ENCODE results near the gene ANXA4.

Gene ANXA4

DNA sequence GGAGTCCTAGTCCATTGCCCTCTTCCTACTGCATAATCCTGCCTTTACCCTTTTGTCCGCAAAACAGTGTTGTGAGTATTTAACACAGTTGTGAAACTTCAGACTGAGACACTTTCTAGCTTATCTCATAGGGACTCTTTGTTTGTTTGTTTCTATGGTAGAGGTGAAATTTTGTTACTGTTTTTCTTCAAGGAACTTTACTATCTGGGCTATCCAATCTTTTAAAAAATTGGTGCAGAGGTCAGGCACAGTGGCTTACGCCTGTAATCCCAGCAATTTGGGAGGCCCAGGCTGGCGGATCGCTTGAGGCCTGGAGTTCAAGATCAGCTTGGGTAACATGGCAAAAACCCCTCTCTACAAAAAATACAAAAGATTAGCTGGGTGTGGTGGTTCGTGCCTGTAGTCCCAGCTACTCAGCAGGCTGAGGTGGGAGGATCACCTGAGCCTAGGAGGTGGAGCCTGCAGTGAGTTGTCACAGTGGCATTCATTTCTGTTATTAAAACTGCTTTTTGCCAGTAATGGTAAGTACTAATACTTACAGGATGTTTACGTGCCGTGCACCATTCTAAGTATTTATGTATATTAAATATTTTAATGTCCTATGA, 106.4 kb downstream of the ANXA4 start:
- Histone ChIP-seq H3K27me3 (ENCODE audit: control insufficient read depth, insufficient read depth, low read length) (no peaks in the 10 kb centered on the region), H3K36me3 (ENCODE audit: control insufficient read depth, insufficient read depth, low read length) (peaks cover 8% of the 10 kb centered on the region), H3K9me3 (ENCODE audit: control insufficient read depth, low read length) (no peaks in the 10 kb centered on the region), H3K9ac (ENCODE audit: low read length) (no peak overlapping the region), H3K4me3 (ENCODE audit: low read length) (no peak overlapping the region), H3K4me1 (ENCODE audit: control insufficient read depth, insufficient read depth, low read length) (no peaks in the 10 kb centered on the region)

DNA sequence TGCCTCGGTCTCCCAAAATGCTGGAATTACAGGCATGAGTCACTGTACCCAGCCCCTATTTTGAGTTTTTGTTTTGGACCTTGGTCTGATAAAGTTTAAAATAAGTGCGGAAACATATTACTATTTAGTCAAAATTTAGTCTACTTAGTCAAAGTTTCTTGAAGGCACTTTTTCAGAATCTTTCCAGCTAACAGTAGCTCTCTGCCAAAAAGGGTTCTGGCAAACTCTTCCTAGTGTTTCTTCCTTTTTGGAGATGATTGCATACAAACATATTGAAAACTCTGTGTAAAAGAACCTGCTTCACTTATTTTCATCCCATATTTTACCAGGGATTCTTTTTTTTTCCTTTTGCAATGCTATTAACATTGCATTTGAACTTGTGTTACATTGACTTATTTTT, 116.3 kb downstream of the ANXA4 start:
- Histone ChIP-seq H3K4me1 (ENCODE audit: control insufficient read depth, insufficient read depth, low read length) (no peaks in the 10 kb centered on the region), H3K9ac (ENCODE audit: low read length) (no peak overlapping the region), H3K27me3 (ENCODE audit: control insufficient read depth, insufficient read depth, low read length) (no peaks in the 10 kb centered on the region)

GRCh38 chr2:69863298-69863697, 121.4 kb downstream of the ANXA4 start:
- Histone ChIP-seq H3K9me3 (ENCODE audit: control insufficient read depth, low read length) (no peaks in the 10 kb centered on the region), H3K9ac (ENCODE audit: low read length) (no peak overlapping the region), H3K27me3 (ENCODE audit: control insufficient read depth, insufficient read depth, low read length) (no peaks in the 10 kb centered on the region), H3K4me3 (ENCODE audit: low read length) (no peak overlapping the region), H3K36me3 (ENCODE audit: control insufficient read depth, insufficient read depth, low read length) (no peaks in the 10 kb centered on the region), H3K4me1 (ENCODE audit: control insufficient read depth, insufficient read depth, low read length) (no peaks in the 10 kb centered on the region)

More for the DNA sequence above, 116.3 kb downstream of the ANXA4 start:
- no peak overlapping the region for H3K4me3 ChIP-seq (ENCODE audit: low read length)
- no peaks in the 10 kb centered on the region for H3K9me3 ChIP-seq (ENCODE audit: control insufficient read depth, low read length)
- H3K36me3 ChIP-seq (ENCODE audit: control insufficient read depth, insufficient read depth, low read length) = no peaks in the 10 kb centered on the region
